Motor neuron (in vitro differentiated cells): ENCODE measurements around the gene C2orf49. TPM values are rescaled to one million over a fixed set of nuclear protein-coding genes. Genes with fewer than 3 reads are reported as not detected.

Experiments
- ATAC-seq, 8 experiments: fragments of 200-7000 bp; cut with Tn5 transposase; replicated peaks in 6 of 8; 2 replicates each; pipeline ENCODE4 v1.8.0; 2021; ENCODE audit warnings: mild to moderate bottlenecking in 8 of 8, moderate library complexity in 8 of 8
- H3K27ac ChIP-seq, 2 donors: fragments of 250-450 bp; sonication (Bioruptor Pico); 2 replicates each; pipeline ENCODE4 v1.9.0; 2021; ENCODE audit warnings: antibody characterized with exemption in 2 of 2, mild to moderate bottlenecking in 2 of 2, moderate library complexity in 1 of 2
- H3K4me1 ChIP-seq, 2 donors: fragments of 250-450 bp; sonication (Bioruptor Pico); replicated peaks in 1 of 2; 2 replicates each; pipeline ENCODE4 v1.6.1; 2021; ENCODE audit warnings: antibody characterized with exemption in 2 of 2, mild to moderate bottlenecking in 2 of 2, moderate library complexity in 1 of 2
- H3K4me3 ChIP-seq, 5 donors: fragments of 250-450 bp; sonication (Bioruptor Pico); 2 replicates each; pipeline ENCODE4 v1.9.0; 2021; ENCODE audit warnings: antibody characterized with exemption in 5 of 5, mild to moderate bottlenecking in 5 of 5, moderate library complexity in 4 of 5
- WGBS, 10 experiments: fragments of 450-650 bp; shearing (Covaris generic); methylation state at CpG; one replicate each; pipeline ENCODE4 v1.0.0; 2022; 5-methylcytosine and 5-hydroxymethylcytosine counted together
- in situ Hi-C, 9 experiments: fragments of 400-800 bp; cut with MboI; loops; one replicate each; pipeline ENCODE4 v1.15.0; 2021; ENCODE audit warnings: low sequenced_read_pairs in 9 of 9, low pct_unique_long_range_greater_than_20kb in 2 of 9; ENCODE audit not compliant: unreplicated experiment in 9 of 9
- total RNA-seq, 8 experiments: library from RNA; unstranded; fragments of 300-600 nt; gene quantifications; 2 replicates each; pipeline versions ENCODE4 v1.2.3 to v1.2.4, GENCODE V29; 2022

The C2orf49 gene
- total RNA-seq, 8 experiments from 2014 or later: 18.2 to 27.9 (median 21.7) TPM

DNA sequence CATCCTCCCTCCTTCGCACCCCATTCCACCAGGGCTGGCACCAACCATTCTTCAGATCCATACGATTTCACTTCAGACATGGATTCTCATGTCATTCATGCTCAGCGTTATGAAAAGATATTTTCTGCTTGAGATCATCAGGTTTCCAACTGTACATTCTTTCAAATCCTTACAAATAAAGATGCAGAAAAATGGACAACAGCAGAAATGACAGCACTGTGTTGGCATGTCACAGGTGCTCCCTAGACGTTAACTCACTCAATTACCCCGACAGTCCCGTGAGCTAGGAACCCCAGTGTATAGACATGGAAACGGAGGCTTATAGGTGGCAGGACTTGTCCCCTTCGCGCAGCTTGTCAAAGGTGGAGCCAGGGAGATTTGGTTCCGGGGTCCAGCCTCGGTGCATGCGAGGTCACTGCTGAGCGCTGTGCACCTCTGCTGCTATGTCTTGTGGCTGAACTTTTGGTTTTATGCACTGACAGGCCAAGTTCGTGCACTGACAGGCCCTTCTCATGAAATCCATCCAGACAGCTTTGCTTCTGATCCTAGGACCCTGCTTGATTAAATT lies 43.8 kb downstream of the C2orf49 start:
- ATAC-seq: no peak
- in situ Hi-C loops: loop anchor here in 1 of 9 experiments (25.0 kb wide), 1 partner anchor 131 kb away; no protein-coding TSS in a partner anchor
- Histone ChIP-seq H3K4me3 (no peak overlapping the region), H3K4me1 (no peaks in the 10 kb centered on the region), H3K27ac (no peak overlapping the region)
- WGBS, 10 experiments: 71 to 100% (median 92%) methylated on average over 1 to 13 of the region's 14 CpGs; no CpG with 5 or more reads in 2 of the 10 experiments

DNA sequence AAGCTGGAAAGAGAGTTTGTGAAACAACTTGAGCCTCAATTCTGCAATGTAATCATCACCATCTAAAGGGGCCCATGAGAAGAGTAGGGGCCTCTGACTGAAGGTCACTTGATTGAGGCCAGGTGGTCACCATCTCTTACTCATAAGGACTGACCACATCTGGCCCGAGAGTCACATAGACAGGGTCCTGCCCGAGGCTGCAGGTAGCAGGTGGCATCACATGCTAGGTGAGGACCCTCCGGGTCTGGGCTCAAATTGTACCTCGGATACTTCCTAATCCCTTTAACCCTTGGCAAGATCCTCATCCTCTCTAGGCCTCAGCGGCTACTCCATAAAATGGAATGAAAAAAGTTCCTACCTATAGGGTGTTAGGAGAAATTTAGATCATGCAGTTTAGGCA lies 44.8 kb downstream of the C2orf49 start:
- Histone ChIP-seq H3K27ac (no peak overlapping the region), H3K4me1 (no peaks in the 10 kb centered on the region), H3K4me3 (no peak overlapping the region)
- no peak for ATAC-seq
- in situ Hi-C loops: loop anchor here in 1 of 9 experiments (25.0 kb wide), 1 partner anchor 130 kb away; no protein-coding TSS in a partner anchor
- 89 to 100% (median 100%) methylated on average over 2 to 4 of the region's 5 CpGs; no CpG with 5 or more reads in 3 of the 10 experiments for WGBS, 10 experiments

DNA sequence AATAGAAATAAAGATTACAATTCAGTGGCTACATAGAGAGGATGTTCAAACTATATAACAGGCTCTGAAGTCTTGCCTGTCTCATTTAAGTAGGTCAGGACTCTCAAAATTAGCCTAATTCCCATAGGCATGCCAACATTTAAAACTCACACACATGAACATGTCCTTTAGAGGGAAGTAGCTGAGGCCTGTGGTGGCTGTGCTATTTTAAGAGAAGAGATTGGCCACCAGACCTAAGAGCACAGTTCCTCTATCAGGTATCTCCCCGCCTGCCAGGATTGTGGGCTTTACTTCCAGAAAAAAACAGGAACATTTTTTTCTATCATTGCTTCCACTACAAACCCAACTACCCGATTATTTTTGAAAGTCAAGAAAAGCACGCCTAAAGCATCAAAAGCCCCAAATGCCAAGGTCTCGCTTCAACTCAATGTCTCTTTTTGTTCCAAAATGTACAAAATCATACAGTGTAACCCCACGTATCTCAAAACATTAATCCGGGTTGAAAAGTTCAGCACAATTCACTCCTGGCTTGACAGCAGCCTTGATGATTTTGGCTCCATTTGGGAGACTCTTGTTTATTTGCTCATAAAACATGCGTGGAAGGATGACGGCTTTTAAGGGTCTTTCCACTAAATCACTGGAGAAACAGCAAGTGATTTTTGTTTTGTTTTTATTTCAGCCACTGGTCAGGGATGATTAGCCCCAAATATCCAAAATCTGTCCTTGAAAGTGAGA lies 46.3 kb downstream of the C2orf49 start:
- H3K27ac ChIP-seq: no peak overlapping the region
- in situ Hi-C loops: loop anchor here in 1 of 9 experiments (25.0 kb wide), 1 partner anchor 129 kb away; no protein-coding TSS in a partner anchor
- ATAC-seq: no peak
- H3K4me1 ChIP-seq: no peaks in the 10 kb centered on the region
- WGBS, 10 experiments: 80 to 100% (median 94%) methylated on average over 3 to 7 of the region's 8 CpGs; no CpG with 5 or more reads in 1 of the 10 experiments
- no peak overlapping the region for H3K4me3 ChIP-seq

DNA sequence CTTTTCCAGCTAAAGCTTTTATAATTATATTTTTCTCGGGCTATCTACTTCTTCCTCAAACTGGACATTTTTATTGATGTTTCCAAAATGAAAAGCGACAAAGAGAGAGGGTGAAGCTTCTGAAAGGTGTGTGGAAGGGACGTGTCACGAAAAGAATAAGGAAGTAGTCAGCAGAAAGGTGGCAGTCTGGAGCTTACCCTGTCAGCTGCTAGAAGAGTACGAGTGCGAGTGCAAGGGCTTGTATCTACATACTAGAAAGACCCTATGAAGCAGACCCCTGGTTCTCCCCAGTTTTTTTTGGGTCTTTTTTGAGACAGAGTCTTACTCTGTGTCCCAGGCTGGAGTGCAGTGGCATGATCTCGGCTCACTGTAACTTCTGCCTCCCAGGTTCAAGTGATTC lies 46.9 kb downstream of the C2orf49 start:
- no peaks in the 10 kb centered on the region for H3K4me1 ChIP-seq
- H3K27ac ChIP-seq: no peak overlapping the region
- in situ Hi-C loops: loop anchor here in 1 of 9 experiments (25.0 kb wide), 1 partner anchor 128 kb away; no protein-coding TSS in a partner anchor
- 60 to 100% (median 100%) methylated on average over 1 to 7 of the region's 7 CpGs; no CpG with 5 or more reads in 1 of the 10 experiments for WGBS, 10 experiments
- H3K4me3 ChIP-seq: no peak overlapping the region
- no peak for ATAC-seq

DNA sequence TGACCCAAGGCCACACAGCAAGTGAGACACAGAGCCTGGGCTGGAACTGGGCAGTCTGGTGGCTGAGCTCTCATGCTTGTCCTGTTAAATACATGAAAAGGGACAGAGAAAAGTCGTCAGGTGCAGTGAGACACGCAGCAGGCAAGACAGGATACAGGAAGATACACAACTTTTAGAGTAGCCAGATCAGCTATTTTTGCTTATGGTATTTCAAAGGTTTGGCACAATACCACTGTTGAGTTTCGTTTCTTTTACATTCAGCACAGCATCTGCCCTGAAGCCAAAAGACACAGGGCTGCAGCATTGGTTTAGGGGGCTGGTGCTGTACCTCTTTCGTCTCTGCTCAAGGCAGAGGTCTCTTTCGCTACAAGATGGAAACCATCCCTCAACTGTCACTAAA lies 47.5 kb downstream of the C2orf49 start:
- in situ Hi-C loops: loop anchor here in 1 of 9 experiments (25.0 kb wide), 1 partner anchor 127 kb away; no protein-coding TSS in a partner anchor
- H3K27ac ChIP-seq: no peak overlapping the region
- ATAC-seq: no peak
- H3K4me3 ChIP-seq: no peak overlapping the region
- WGBS, 10 experiments: 72 to 100% (median 96%) methylated on average over 1 to 5 of the region's 5 CpGs; no CpG with 5 or more reads in 2 of the 10 experiments
- H3K4me1 ChIP-seq: no peaks in the 10 kb centered on the region

DNA sequence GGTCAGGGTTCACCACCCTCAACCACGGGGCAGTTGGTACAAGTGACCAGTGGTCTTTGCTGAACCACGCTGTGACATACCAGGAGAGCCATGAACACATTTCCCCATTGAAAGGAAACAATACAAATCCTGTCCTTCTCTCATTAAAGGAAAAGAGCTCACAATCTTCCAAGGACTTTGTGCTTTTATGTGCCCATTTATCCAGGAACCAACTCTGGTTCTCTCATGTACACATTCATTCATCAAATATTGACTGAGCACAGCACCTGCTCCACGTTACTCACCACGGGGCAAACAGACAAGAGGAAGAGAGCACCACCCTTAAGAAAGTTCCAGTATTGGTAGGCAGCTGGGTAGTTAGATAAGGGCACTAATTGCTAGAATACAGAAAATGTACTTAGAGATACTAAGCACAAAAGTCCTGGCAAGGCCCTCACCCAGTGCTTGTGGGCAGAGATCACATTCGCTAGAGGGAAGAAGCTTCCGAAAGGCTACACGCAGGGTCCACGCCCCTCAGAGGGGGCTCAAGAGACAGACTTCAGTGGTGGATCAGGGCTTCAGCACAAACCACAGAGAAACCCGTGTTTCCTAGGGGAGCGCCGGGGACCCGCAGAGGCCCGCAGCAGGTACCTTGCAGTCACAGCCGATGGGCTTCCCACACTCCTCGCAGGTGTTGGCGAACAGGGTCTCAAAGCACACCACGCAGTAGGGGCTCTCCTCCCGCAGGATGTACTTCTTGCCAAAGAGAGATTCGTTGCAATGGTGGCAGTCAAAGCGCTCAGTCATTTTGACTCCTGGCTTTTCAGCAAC lies 48.6 kb downstream of the C2orf49 start:
- Histone ChIP-seq H3K27ac (no peak overlapping the region), H3K4me1 (no peaks in the 10 kb centered on the region), H3K4me3 (no peak overlapping the region)
- in situ Hi-C loops: loop anchor here in 1 of 9 experiments (25.0 kb wide), 1 partner anchor 126 kb away; no protein-coding TSS in a partner anchor
- no peak for ATAC-seq
- 88 to 100% (median 95%) methylated on average over 1 to 13 of the region's 20 CpGs; no CpG with 5 or more reads in 2 of the 10 experiments for WGBS, 10 experiments

DNA sequence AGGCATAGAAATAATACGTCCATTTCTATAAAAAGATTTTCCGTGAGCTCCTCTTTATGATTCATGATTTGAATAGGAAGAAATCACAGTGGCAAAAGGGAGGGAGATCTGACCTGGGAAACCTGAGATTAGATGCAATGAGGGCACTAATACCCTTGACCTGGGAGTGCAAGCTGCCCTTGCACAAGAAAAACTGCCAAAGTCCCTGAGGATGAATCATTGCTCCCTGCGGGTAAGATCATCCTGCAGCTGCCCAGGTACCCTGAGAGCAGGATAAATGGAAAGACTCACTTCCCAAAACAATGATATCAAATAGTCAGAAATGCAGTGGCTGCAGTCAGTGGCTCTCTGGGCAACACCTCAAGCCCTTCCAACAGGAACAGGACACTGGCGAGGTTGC lies 49.9 kb downstream of the C2orf49 start:
- 79 to 98% (median 90%) methylated on average over 2 to 4 of the region's 4 CpGs; no CpG with 5 or more reads in 3 of the 10 experiments for WGBS, 10 experiments
- ATAC-seq: no peak
- in situ Hi-C loops: loop anchor here in 1 of 9 experiments (25.0 kb wide), 1 partner anchor 125 kb away; no protein-coding TSS in a partner anchor

DNA sequence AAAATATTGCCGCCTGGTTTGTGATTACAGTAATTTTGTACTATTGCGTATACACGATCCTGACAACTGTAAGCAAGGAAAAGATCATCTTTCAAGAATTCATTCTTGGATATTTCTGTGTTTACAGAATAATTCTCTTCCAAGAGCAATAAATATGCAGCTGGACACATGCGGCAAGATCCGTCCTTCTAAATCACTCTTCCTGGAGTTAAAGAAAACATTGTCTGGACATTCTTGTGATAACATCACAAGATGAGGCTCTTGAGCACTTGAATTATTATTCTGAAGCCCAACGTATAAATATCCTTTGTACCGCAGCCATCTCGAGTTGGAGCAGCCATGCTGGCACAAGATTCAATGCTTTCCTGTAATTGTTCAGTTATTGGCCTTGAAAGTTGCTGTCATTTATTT lies 51.6 kb downstream of the C2orf49 start:
- ATAC-seq: peak in 3 of 8 experiments; percentile 15 to 67 (median 44)
- 13 to 100% (median 67%) methylated on average over 2 to 8 of the region's 8 CpGs; no CpG with 5 or more reads in 2 of the 10 experiments for WGBS, 10 experiments
- in situ Hi-C loops: loop anchor here in 1 of 9 experiments (25.0 kb wide), 1 partner anchor 123 kb away; no protein-coding TSS in a partner anchor
- Histone ChIP-seq H3K27ac (no peak overlapping the region), H3K4me3 (no peak overlapping the region), H3K4me1 (no peaks in the 10 kb centered on the region)

More for the DNA sequence above, 49.9 kb downstream of the C2orf49 start:
- Histone ChIP-seq H3K27ac (no peak overlapping the region), H3K4me1 (no peaks in the 10 kb centered on the region), H3K4me3 (no peak overlapping the region)

DNA sequence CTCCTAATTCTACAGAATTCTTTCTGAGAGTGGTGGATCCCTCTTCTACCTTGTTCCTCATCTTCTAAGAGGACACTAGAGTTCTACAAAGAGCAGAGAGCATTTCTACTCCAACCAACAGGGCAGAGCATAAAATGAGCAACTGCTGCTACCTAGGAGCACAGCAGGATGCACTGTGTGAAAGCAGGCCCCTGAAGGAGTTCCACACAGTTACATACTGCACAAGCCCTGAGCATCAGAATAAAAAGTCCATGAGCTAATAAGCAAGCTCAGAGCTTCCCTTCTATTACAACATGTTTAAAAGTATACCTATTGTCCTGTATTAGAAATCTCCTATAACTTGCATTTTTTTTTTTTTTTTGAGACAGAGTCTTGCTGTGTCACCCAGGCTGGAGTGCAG lies 53.1 kb downstream of the C2orf49 start:
- no peak overlapping the region for H3K4me3 ChIP-seq
- no peaks in the 10 kb centered on the region for H3K4me1 ChIP-seq
- H3K27ac ChIP-seq: no peak overlapping the region
- ATAC-seq: no peak
- in situ Hi-C loops: loop anchor here in 1 of 9 experiments (25.0 kb wide), 1 partner anchor 122 kb away; no protein-coding TSS in a partner anchor

DNA sequence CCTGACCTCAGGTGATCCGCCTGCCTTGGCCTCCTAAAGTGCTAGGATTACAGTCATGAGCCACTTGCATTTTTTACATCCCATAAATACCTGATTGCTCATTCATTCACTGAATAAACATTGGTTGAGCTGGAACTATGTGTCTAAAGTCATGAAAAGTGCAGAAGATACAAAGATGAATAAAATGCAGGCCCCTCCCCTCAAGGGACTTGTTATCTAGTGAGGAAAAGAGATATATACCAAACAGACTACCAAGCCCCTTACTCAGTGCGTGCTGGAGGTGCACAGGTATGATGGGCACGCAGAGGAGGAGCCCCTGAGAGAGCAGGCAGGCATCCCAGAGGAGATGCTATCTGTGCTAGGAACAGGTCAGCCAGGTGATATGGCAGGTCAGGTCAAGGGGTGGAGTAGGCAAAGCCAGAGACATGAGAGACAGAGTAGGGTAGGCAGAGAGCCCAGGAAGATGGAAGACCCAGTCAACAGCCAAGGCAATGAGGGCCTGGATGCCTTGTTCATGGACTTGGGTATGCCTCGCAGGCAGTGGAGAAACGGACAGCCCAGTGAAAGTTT lies 53.8 kb downstream of the C2orf49 start:
- H3K27ac ChIP-seq: no peak overlapping the region
- no peaks in the 10 kb centered on the region for H3K4me1 ChIP-seq
- 79 to 100% (median 96%) methylated on average over 1 to 3 of the region's 5 CpGs; no CpG with 5 or more reads in 3 of the 10 experiments for WGBS, 10 experiments
- no peak overlapping the region for H3K4me3 ChIP-seq
- ATAC-seq: peak in 3 of 8 experiments; percentile 6 to 30 (median 27)
- in situ Hi-C loops: loop anchor here in 1 of 9 experiments (25.0 kb wide), 1 partner anchor 121 kb away; no protein-coding TSS in a partner anchor

DNA sequence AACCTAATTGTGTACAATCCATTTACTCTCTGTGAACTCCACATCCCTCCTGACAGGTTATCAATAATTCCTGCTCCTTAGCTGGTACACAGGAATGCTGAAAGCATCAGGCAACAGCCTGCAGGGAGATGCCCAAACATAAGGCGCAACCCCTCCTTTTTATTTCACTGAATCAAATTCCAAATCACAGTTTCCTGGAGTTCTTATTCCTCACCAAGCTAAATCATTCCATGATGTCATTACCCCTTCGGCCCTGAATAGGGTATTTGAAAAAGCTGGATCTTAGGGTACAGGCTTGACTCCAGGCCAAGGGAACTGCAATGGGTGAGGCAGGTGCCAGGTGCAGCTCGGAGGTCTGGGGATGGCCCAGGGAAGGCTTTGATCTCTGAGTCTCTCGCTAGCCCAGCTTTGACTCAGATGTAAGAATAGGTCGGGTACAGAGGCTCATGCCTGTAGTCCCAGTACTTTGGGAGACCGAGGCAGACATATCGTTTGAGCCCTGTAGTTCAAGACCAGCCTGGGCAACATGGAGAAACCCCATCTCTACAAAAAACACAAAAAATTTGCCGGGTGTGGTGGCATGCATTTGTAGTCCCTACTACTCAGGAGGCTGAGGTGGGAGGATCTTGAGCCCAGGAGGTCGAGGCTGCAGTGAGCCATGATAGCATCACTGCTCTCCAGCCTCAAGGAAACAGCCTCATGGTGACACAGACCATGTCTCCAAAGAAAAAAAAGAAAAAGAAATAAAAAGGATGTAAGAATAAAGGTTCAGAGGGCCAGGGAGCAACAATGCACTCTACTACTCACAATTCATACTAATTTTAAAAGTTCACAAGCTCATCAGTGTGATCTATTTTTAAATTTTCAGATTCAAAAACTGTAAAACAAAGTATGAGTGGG lies 54.7 kb downstream of the C2orf49 start:
- no peak for ATAC-seq
- in situ Hi-C loops: loop anchor here in 1 of 9 experiments (25.0 kb wide), 1 partner anchor 120 kb away; no protein-coding TSS in a partner anchor
- 71 to 100% (median 92%) methylated on average over 1 to 7 of the region's 9 CpGs for WGBS, 10 experiments

More for the DNA sequence above, 54.7 kb downstream of the C2orf49 start:
- H3K4me1 ChIP-seq: no peaks in the 10 kb centered on the region
- H3K27ac ChIP-seq: no peak overlapping the region
- no peak overlapping the region for H3K4me3 ChIP-seq
